HepG2 (cell line): ENCODE measurements around the gene USF1. TPM values are rescaled to one million over a fixed set of nuclear protein-coding genes. Genes with fewer than 3 reads are reported as not detected.

Experiments
- MLXIP ChIP-seq: sonication (generic); formaldehyde crosslinking; IDR thresholded peaks from 2 replicates; pipeline ENCODE4 v1.9.0; 2021; ENCODE audit warnings: missing genetic modification reagents, borderline replicate concordance
- NAIF1 ChIP-seq: sonication (generic); formaldehyde crosslinking; IDR thresholded peaks from 2 replicates; pipeline ENCODE4 v1.5.0; 2020; ENCODE audit warnings: mild to moderate bottlenecking, missing genetic modification reagents, borderline replicate concordance
- NRL ChIP-seq: sonication (generic); formaldehyde crosslinking; IDR thresholded peaks from 2 replicates; pipeline ENCODE4 v1.5.0; 2020; ENCODE audit warnings: missing genetic modification reagents, mild to moderate bottlenecking, moderate library complexity, borderline replicate concordance
- PHF21A ChIP-seq: sonication (generic); formaldehyde crosslinking; IDR thresholded peaks from 2 replicates; pipeline ENCODE4 v1.5.0; 2020; ENCODE audit warnings: mild to moderate bottlenecking, missing genetic modification reagents
- RFXAP ChIP-seq: sonication (generic); formaldehyde crosslinking; IDR thresholded peaks from 2 replicates; pipeline ENCODE4 v1.4.0; 2020; ENCODE audit warnings: missing genetic modification reagents, borderline replicate concordance
- TAF1 ChIP-seq: sonication (generic); formaldehyde crosslinking; IDR thresholded peaks from 2 replicates; pipeline ENCODE4 v1.4.0; 2020; ENCODE audit warnings: missing genetic modification reagents
- ZBTB39 ChIP-seq: sonication (generic); formaldehyde crosslinking; IDR thresholded peaks from 2 replicates; pipeline ENCODE4 v1.5.0; 2020; ENCODE audit warnings: missing genetic modification reagents
- ZEB1 ChIP-seq: IDR thresholded peaks from 2 replicates; pipeline ENCODE4 v1.6.1; 2012; ENCODE audit warnings: mild to moderate bottlenecking, low read depth, inconsistent platforms; ENCODE audit not compliant: insufficient replicate concordance
- ZFP90 ChIP-seq: sonication (generic); formaldehyde crosslinking; IDR thresholded peaks from 2 replicates; pipeline ENCODE4 v1.8.0; 2022; ENCODE audit warnings: missing genetic modification reagents, mild to moderate bottlenecking, inconsistent platforms, borderline replicate concordance
- ZHX1 ChIP-seq: sonication (generic); formaldehyde crosslinking; IDR thresholded peaks from 2 replicates; pipeline ENCODE4 v1.8.1; 2022; ENCODE audit warnings: low read depth, mild to moderate bottlenecking, missing genetic modification reagents
- ZNF704 ChIP-seq: sonication (generic); formaldehyde crosslinking; IDR thresholded peaks from 2 replicates; pipeline ENCODE4 v1.8.1; 2023; ENCODE audit warnings: mild to moderate bottlenecking, inconsistent platforms, moderate library complexity, missing genetic modification reagents, borderline replicate concordance
- ZNF878 ChIP-seq: sonication (generic); formaldehyde crosslinking; IDR thresholded peaks from 2 replicates; pipeline ENCODE4 v1.8.1; 2023; ENCODE audit warnings: mild to moderate bottlenecking, missing genetic modification reagents, moderate library complexity
- ZSCAN21 ChIP-seq: sonication (generic); formaldehyde crosslinking; IDR thresholded peaks from 2 replicates; pipeline ENCODE4 v1.8.0; 2022; ENCODE audit warnings: mild to moderate bottlenecking, missing genetic modification reagents, moderate library complexity, borderline replicate concordance
- ZSCAN5A ChIP-seq: sonication (generic); formaldehyde crosslinking; IDR thresholded peaks from 2 replicates; pipeline ENCODE4 v1.8.0; 2022; ENCODE audit warnings: mild to moderate bottlenecking, missing genetic modification reagents, borderline replicate concordance
- polyA plus RNA-seq, 8 experiments: library from polyadenylated mRNA; depleted of rRNA in 3 of 8; stranded (reverse) in 7 of 8; unstranded in 1 of 8; fragments of >200 nt; fragmentation: Illumina TruSeq in 4 of 8; extraction: Trizol in 4 of 8; gene quantifications; 2 replicates each; pipeline versions ENCODE4 v1.2.1 to v1.2.3, GENCODE V29; 2011 to 2016; ENCODE audit warnings: low read depth in 4 of 8, missing spikeins in 1 of 8, mixed read lengths in 1 of 8; ENCODE audit not compliant: insufficient read depth in 1 of 8
- total RNA-seq, 5 experiments: library from RNA; depleted of rRNA; stranded (reverse); fragments of >200 nt; fragmentation: Illumina TruSeq; extraction: Trizol; gene quantifications; 2 replicates each; pipeline ENCODE4 v1.2.3, GENCODE V29; 2016; ENCODE audit warnings: low read depth in 1 of 5

USF1 gene
- total and polyA plus RNA-seq, 2 of the 13 experiments (the other 11 are each of a cell fraction or from before 2014, with no cell fraction given) = 26.9 to 39.4 TPM

GRCh38 chr1:161021165-161021969, 24.4 kb downstream of the USF1 start (continued):
- TF ChIP-seq ZBTB39 = no peak
- TF ChIP-seq RFXAP (CRISPR knock-in tag) = peak; percentile 98
- peak; percentile 30; the same call in 1 of the 2 replicates for TF ChIP-seq PHF21A
- peak; percentile 87; the same call in 1 of the 2 replicates for TF ChIP-seq ZNF704 (CRISPR knock-in tag)
- TF ChIP-seq ZFP90 (CRISPR knock-in tag) = peak; percentile 78; the same call in 1 of the 2 replicates
- peak; percentile 99 for TF ChIP-seq ZEB1
- TF ChIP-seq MLXIP (CRISPR knock-in tag) = peak; percentile 52; the same call in 1 of the 2 replicates
- 0 out of 2 replicates have a peak, but pooled peaks have one; percentile 15 for TF ChIP-seq NAIF1 (CRISPR knock-in tag)
- no peak for TF ChIP-seq NRL
- TF ChIP-seq ZNF878 (CRISPR knock-in tag) = 0 out of 2 replicates have a peak, but pooled peaks have one; percentile 26
- TF ChIP-seq TAF1 (CRISPR knock-in tag) = peak; percentile 36
- no peak; the same call in 1 of the 2 replicates for TF ChIP-seq ZSCAN21 (CRISPR knock-in tag)
- 0 out of 2 replicates have a peak, but pooled peaks have one; percentile 28 for TF ChIP-seq ZHX1 (CRISPR knock-in tag)
- TF ChIP-seq ZSCAN5A (CRISPR knock-in tag) = no peak
